Measurements from ENCODE around the gene STAT5A.

DNA sequence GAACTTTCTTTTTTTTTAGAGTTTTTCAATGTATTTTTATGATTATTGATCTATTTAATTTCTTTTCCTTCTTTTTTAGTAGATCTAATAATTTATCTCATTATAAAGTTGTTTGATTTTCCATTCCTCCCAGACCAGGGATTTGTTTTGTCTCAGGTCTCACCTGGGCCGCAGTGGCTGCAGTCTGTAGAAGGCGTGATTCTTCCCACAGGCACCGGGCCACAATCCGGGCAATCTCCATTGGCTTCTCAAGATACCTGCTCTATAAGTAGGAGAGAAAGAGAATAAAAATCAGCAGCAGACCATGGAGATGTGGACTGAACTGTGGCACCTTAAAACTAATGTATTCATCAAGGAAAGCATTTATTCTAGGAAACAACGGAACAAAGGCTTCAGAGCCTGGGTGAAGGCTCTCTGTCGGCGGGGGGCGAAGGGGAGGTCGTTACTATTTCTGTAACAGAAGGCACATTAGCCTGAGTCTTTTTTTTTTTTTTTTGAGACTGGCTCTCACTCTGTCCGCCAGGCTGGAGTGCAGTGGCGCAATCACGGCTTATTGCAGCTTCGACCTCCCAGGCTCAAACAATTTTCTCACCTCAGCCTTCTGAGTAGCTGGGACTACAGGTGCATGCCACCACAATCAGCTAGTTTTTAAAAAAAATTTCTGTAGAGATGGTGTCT is 57.2 kb downstream of the STAT5A start:
- TF ChIP-seq JUN (CRISPR knock-in tag; IDR thresholded peaks at IDR 0.05) (no peak), TP53 (CRISPR knock-in tag; IDR thresholded peaks at IDR 0.05) (no peak), NR2C2 (CRISPR knock-in tag; IDR thresholded peaks at IDR 0.05) (no peak), CTCF (IDR thresholded peaks at IDR 0.05) (no peak), ZSCAN18 (CRISPR knock-in tag; IDR thresholded peaks at IDR 0.05) (no peak)
- TF ChIP-seq, protein P1, sequence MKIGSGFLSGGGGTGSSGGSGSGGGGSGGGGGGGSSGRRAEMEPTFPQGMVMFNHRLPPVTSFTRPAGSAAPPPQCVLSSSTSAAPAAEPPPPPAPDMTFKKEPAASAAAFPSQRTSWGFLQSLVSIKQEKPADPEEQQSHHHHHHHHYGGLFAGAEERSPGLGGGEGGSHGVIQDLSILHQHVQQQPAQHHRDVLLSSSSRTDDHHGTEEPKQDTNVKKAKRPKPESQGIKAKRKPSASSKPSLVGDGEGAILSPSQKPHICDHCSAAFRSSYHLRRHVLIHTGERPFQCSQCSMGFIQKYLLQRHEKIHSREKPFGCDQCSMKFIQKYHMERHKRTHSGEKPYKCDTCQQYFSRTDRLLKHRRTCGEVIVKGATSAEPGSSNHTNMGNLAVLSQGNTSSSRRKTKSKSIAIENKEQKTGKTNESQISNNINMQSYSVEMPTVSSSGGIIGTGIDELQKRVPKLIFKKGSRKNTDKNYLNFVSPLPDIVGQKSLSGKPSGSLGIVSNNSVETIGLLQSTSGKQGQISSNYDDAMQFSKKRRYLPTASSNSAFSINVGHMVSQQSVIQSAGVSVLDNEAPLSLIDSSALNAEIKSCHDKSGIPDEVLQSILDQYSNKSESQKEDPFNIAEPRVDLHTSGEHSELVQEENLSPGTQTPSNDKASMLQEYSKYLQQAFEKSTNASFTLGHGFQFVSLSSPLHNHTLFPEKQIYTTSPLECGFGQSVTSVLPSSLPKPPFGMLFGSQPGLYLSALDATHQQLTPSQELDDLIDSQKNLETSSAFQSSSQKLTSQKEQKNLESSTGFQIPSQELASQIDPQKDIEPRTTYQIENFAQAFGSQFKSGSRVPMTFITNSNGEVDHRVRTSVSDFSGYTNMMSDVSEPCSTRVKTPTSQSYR (CRISPR knock-in tag; IDR thresholded peaks at IDR 0.05): no peak
- TF ChIP-seq, protein P2, sequence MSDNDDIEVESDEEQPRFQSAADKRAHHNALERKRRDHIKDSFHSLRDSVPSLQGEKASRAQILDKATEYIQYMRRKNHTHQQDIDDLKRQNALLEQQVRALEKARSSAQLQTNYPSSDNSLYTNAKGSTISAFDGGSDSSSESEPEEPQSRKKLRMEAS (CRISPR knock-in tag; IDR thresholded peaks at IDR 0.05): no peak

Data from WTC11 (cell line).